ENCODE results near the gene UBR4. TPM values are rescaled to one million over a fixed set of nuclear protein-coding genes. Genes with fewer than 3 reads are reported as not detected.
"Not testable (repeated sequence)": the region's sequence is repeated elsewhere in the genome, so short reads cannot be mapped to it uniquely, and the experiment has no call there.

The UBR4 gene
- total and polyA plus RNA-seq, 12 donors = 82.3 to 278 (median 119) TPM

DNA sequence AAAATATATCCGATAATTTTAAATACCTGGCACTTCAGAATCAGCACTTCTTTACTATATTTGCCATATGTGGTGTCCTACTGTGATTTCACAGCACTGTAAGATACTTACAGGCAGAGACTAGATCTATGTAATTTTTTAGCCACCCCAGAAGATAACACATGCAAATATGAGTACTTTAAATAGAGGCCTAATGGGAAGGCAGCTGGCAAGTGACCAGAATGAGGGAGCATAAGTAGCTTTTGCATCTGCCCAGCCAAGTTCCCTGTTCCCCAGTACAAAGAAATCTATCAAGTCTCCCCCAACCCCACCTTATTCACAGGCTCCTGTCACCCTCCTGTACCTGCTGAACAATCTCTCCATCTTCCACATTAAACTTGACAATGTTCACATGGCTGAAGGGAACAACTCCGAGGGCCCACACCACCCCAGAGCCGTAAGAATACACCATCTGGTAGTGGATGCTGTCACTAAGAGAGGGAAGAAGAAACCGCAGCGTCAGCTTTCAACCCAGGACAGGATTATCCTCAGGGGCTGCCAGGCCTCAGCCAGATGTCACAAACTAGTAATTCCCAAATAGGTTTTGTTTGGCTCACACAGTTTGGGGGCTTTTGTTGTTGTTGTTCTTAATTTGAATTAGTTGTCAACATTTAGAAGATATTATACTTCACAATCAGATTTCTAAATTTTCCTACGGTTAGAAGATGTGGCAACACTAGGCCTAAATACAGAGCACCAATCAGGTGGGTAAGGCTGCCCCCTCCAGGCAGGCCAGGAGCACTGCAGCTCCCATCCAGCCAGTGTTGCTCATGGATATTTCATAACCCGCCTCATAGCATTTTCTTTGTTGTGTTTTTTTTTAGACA, 30.8 kb upstream of the UBR4 start:
- H3K4me3 ChIP-seq = no peak overlapping the region
- H3K27ac ChIP-seq = peak overlapping the region in 3 of 5 donors; percentile 8 to 56 (median 53)
- peak; percentile 72 to 91 (median 80) for DNase-seq
- no peaks in the 10 kb centered on the region for H3K27me3 ChIP-seq
- H3K4me1 ChIP-seq (replicated peaks in 1 of 2) = no peaks in the 10 kb centered on the region
- no peak for TF ChIP-seq POLR2A (IDR thresholded peaks at IDR 0.05)
- TF ChIP-seq, protein P1, sequence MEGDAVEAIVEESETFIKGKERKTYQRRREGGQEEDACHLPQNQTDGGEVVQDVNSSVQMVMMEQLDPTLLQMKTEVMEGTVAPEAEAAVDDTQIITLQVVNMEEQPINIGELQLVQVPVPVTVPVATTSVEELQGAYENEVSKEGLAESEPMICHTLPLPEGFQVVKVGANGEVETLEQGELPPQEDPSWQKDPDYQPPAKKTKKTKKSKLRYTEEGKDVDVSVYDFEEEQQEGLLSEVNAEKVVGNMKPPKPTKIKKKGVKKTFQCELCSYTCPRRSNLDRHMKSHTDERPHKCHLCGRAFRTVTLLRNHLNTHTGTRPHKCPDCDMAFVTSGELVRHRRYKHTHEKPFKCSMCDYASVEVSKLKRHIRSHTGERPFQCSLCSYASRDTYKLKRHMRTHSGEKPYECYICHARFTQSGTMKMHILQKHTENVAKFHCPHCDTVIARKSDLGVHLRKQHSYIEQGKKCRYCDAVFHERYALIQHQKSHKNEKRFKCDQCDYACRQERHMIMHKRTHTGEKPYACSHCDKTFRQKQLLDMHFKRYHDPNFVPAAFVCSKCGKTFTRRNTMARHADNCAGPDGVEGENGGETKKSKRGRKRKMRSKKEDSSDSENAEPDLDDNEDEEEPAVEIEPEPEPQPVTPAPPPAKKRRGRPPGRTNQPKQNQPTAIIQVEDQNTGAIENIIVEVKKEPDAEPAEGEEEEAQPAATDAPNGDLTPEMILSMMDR (IDR thresholded peaks at IDR 0.05) = peak; percentile 90 to 98 (median 95)
- intact Hi-C loops (cut with DNase I) = no loop called here
- peaks cover 0 to 87% of the 10 kb centered on the region in 2 donors for H3K36me3 ChIP-seq (replicated peaks in 1 of 2)
- H3K9me3 ChIP-seq (replicated peaks in 1 of 3) = no peaks in the 10 kb centered on the region
- 52 to 60% (median 57%) methylated on average over 7 of the region's 7 CpGs for WGBS, 4 donors

- Histone ChIP-seq H3K27ac (no peak overlapping the region), H3K4me1 (replicated peaks in 1 of 2) (no peaks in the 10 kb centered on the region), H3K9me3 (replicated peaks in 1 of 3) (no peaks in the 10 kb centered on the region), H3K4me3 (no peak overlapping the region), H3K36me3 (replicated peaks in 1 of 2) (peaks cover 0 to 94% of the 10 kb centered on the region in 2 donors), H3K27me3 (no peaks in the 10 kb centered on the region)
- TF ChIP-seq POLR2A (IDR thresholded peaks at IDR 0.05) = no peak
- TF ChIP-seq, protein P1 (IDR thresholded peaks at IDR 0.05) = no peak
- intact Hi-C loops (cut with DNase I) = loop anchor here (5.0 to 10.0 kb wide), 2 partner anchors 58 to 65 kb away; no protein-coding TSS in a partner anchor
- WGBS, 4 donors = 87 to 94% (median 90%) methylated on average over 7 of the region's 7 CpGs
- no peak for DNase-seq
These were observed 29.8 kb upstream of the UBR4 start for GRCh38 chr1:19239876-19240275.

- intact Hi-C loops (cut with DNase I) = loop anchor here in 1 of 2 donors (10.0 kb wide), 1 partner anchor 59 kb away; no protein-coding TSS in a partner anchor
- TF ChIP-seq, protein P1 (IDR thresholded peaks at IDR 0.05) = no peak
- no peak for TF ChIP-seq POLR2A (IDR thresholded peaks at IDR 0.05)
- Histone ChIP-seq H3K9me3 (replicated peaks in 1 of 3) (no peaks in the 10 kb centered on the region), H3K36me3 (replicated peaks in 1 of 2) (peaks cover 0 to 91% of the 10 kb centered on the region in 2 donors), H3K27ac (no peak overlapping the region), H3K4me1 (replicated peaks in 1 of 2) (peaks cover 5 to 14% of the 10 kb centered on the region in 2 donors), H3K4me3 (no peak overlapping the region), H3K27me3 (no peaks in the 10 kb centered on the region)
- WGBS, 4 donors = 92 to 97% (median 94%) methylated on average over 3 of the region's 3 CpGs
- no peak for DNase-seq
These were observed 24.2 kb upstream of the UBR4 start for GRCh38 chr1:19234224-19234623.

GRCh38 chr1:19232524-19232846, 22.4 kb upstream of the UBR4 start:
- Histone ChIP-seq H3K27me3 (no peaks in the 10 kb centered on the region), H3K9me3 (replicated peaks in 1 of 3) (no peaks in the 10 kb centered on the region), H3K27ac (peak overlapping the region in 3 of 5 donors; percentile 6 to 60 (median 59)), H3K4me3 (no peak overlapping the region), H3K4me1 (replicated peaks in 1 of 2) (peaks cover 5 to 14% of the 10 kb centered on the region in 2 donors), H3K36me3 (replicated peaks in 1 of 2) (peaks cover 0 to 84% of the 10 kb centered on the region in 2 donors)
- DNase-seq = peak; percentile 76 to 92 (median 89)
- TF ChIP-seq POLR2A (IDR thresholded peaks at IDR 0.05) = no peak
- TF ChIP-seq, protein P1 (IDR thresholded peaks at IDR 0.05) = peak in 3 of 6 experiments; percentile 19 to 35 (median 20)
- intact Hi-C loops (cut with DNase I) = loop anchor here in 1 of 2 donors (10.0 kb wide), 1 partner anchor 58 kb away; no protein-coding TSS in a partner anchor

DNA sequence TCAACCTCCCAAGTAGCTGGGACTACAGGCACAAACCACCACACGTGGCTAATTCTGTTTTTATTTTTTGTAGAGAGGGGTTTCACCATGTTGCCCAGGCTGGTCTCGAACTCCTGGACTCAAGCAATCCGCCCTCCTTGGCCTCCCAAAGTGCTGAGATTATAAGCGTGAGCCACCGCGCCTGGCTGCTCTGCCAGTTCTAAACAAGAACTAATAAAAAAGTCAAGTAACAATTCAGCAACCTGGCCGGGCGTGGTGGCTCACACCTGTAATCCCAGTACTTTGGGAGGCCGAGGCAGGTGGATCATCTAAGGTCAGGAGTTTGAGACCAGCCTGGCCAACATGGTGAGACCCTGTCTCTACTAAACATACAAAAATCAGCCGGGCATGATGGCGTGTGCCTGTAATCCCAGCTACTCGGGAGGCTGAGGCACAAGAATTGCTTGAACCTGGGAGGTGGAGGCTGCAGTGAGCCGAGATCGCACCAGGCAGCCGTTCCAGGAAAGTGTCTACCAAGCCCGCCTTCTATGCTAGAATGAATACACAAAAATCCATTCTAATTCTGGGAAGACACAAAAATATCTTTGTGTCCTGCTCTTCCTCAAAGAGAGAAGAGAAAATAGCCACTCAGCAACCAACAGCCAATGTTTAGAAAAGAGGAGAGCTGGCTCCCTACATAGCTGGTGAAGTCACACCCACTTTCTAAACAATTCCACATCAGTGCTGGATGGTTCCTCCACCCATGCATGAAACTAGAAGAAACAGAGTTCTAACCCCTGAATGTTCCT, 21.9 kb upstream of the UBR4 start:
- intact Hi-C loops (cut with DNase I) = loop anchor here in 1 of 2 donors (10.0 kb wide), 1 partner anchor 57 kb away; no protein-coding TSS in a partner anchor
- H3K36me3 ChIP-seq (replicated peaks in 1 of 2) = peaks cover 0 to 84% of the 10 kb centered on the region in 2 donors
- H3K27me3 ChIP-seq; H3K9me3 ChIP-seq (replicated peaks in 1 of 3); H3K4me3 ChIP-seq: not testable (repeated sequence)
- WGBS, 4 donors = 92 to 98% (median 94%) methylated on average over 14 to 16 of the region's 16 CpGs
- H3K27ac ChIP-seq = peak overlapping the region in 3 of 5 donors; percentile 6 to 60 (median 59)
- peak in 1 of 7 donors; percentile 43 for DNase-seq
- peaks cover 5 to 14% of the 10 kb centered on the region in 2 donors for H3K4me1 ChIP-seq (replicated peaks in 1 of 2)
